Measurements from ENCODE around the gene LIN37.

- TF ChIP-seq CTCF (IDR thresholded peaks at IDR 0.05) (no peak), EZH2 (IDR thresholded peaks at IDR 0.05) (no peak), EZH2phosphoT487 (IDR thresholded peaks at IDR 0.05) (no peak)
Observed at GRCh38 chr19:35722461-35722860, 25.9 kb upstream of the LIN37 start.
